Measurements from ENCODE around the gene CTNNBIP1.

DNA sequence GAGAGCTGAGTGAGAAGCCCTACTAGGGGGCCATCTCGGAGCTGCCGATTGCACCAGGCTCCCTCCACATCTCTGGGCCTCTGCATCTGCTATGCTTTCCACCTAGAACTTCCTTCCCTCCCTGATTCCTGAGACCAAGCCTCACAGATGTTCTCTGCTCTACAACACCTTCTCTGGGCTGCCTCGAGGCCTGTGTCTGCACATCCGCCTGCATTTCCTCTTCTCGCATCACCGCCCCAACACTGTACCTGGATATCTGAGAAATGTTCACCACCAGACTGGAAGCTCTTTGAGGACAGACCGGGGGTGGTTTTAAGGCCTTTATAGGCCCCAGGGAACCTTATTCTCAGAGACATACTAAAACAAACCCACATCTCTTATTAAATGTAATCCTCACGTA is 20.7 kb downstream of the CTNNBIP1 start:
- TF ChIP-seq POLR2AphosphoS5 (IDR thresholded peaks at IDR 0.05; ENCODE audit: low read depth, low read length), result no peak
- TF ChIP-seq POLR2A (IDR thresholded peaks at IDR 0.05; ENCODE audit: low read depth, low read length), result no peak
